Sigmoid colon (tissue), 3 donors: ENCODE measurements around the gene TNIK.

ENCODE experiments used
- POLR2A ChIP-seq, 2 donors: fragments of 450-650 bp; IDR thresholded peaks; one replicate each; pipeline ENCODE4 v1.6.1; 2016; ENCODE audit warnings: antibody characterized with exemption in 2 of 2, mild to moderate bottlenecking in 2 of 2, moderate library complexity in 2 of 2
- TF ChIP-seq, protein P1 (sequence below), 4 experiments: fragments of 450-650 bp in 3 of 4; fragments of 200-600 bp in 1 of 4; IDR thresholded peaks; one replicate each; pipeline ENCODE4 v1.5.1; 2016 to 2019; ENCODE audit warnings: antibody characterized with exemption in 4 of 4, mild to moderate bottlenecking in 3 of 4, moderate library complexity in 2 of 4

DNA sequence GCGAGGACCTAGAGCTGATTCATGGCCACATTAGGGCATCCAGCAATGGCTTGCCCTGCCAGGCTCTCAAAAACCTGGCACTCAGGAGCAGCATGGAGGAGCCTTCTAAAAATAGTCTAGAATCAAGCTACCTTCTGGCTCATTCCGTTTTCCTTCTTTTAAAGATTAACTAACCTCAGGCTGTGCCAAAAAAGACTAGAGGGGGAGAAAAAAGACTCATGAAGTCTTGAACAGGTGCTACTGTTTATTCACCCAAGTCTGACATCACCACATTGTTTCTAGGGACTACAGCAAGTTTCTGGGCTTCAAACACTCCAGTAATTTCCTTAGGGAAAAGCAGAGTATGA lies 125.8 kb downstream of the TNIK start:
- TF ChIP-seq, protein P1, sequence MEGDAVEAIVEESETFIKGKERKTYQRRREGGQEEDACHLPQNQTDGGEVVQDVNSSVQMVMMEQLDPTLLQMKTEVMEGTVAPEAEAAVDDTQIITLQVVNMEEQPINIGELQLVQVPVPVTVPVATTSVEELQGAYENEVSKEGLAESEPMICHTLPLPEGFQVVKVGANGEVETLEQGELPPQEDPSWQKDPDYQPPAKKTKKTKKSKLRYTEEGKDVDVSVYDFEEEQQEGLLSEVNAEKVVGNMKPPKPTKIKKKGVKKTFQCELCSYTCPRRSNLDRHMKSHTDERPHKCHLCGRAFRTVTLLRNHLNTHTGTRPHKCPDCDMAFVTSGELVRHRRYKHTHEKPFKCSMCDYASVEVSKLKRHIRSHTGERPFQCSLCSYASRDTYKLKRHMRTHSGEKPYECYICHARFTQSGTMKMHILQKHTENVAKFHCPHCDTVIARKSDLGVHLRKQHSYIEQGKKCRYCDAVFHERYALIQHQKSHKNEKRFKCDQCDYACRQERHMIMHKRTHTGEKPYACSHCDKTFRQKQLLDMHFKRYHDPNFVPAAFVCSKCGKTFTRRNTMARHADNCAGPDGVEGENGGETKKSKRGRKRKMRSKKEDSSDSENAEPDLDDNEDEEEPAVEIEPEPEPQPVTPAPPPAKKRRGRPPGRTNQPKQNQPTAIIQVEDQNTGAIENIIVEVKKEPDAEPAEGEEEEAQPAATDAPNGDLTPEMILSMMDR (IDR thresholded peaks at IDR 0.05) = no peak
- TF ChIP-seq POLR2A (IDR thresholded peaks at IDR 0.05) = no peak
